Measurements from ENCODE around the gene CHTF18. TPM values are rescaled to one million over a fixed set of nuclear protein-coding genes. Genes with fewer than 3 reads are reported as not detected.

CHTF18 gene
- total and polyA plus RNA-seq, 2 of the 4 experiments (the other 2 are of a cell fraction), result 3.2 to 21.4 TPM

DNA sequence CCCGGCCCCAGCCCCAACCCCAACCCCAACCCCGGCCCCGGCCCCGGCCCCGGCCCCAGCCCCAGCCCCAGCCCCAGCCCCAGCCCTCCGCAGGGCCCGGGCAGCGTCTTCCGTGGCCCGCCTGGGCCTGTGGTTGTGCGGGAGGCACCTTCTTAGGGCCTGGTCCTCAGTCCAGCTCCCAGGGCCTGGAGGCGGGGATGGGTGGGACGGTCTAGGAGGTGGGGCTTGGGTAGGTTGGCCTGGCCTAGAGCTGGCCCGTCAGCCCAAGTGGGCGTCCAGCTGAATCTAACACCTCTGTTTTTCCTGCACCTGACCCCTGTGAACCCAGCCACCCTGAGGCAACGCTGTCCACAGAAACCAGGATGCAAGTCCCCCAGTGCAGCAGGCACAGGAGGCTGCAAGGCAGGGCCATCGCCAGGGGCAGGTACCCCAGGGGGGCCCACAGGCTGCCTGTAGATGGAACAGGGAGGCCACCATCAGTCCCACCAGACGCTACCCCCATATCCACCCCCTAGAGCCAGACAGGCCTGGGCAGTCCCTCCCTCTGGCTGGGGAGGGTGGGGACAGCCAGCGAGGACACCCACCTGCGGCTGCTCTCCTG lies 19.1 kb upstream of the CHTF18 start:
- no peaks in the 10 kb centered on the region for H3K9me3 ChIP-seq (ENCODE audit: control insufficient read depth, insufficient read depth, low read length)
- H3K27ac ChIP-seq (ENCODE audit: insufficient read depth, low read length), result no peak overlapping the region
- H3K4me2 ChIP-seq (ENCODE audit: low read depth, low read length), result no peak overlapping the region
- H3K56ac ChIP-seq (ENCODE audit: extremely low read depth, insufficient read depth, low read length), result no peak overlapping the region
- no peak overlapping the region for H2AFZ ChIP-seq (replicated peaks; ENCODE audit: low read length, poor library complexity)
- CTCF ChIA-PET, result no interaction called here
- H3K23ac ChIP-seq (ENCODE audit: low read depth, low read length), result no peak overlapping the region
- H3K4me1 ChIP-seq (ENCODE audit: control insufficient read depth, insufficient read depth, low read length), result no peaks in the 10 kb centered on the region
- H3K9ac ChIP-seq (ENCODE audit: low read depth, low read length), result no peak overlapping the region
- no peak overlapping the region for H2BK5ac ChIP-seq (ENCODE audit: low read depth, low read length, poor library complexity, severe bottlenecking)
- H2AK9ac ChIP-seq (replicated peaks; ENCODE audit: low read depth, low read length, poor library complexity), result no peak overlapping the region
- H2AK5ac ChIP-seq (ENCODE audit: low read depth, low read length), result no peak overlapping the region
- no peak for TF ChIP-seq FOS (IDR thresholded peaks at IDR 0.05; ENCODE audit: low read depth, low read length)
- TF ChIP-seq USF2 (IDR thresholded peaks at IDR 0.05; ENCODE audit: low read depth, low read length), result no peak
- no peak for TF ChIP-seq MAFK (IDR thresholded peaks at IDR 0.05; ENCODE audit: low read depth, low read length)
- no peak for TF ChIP-seq RAD21 (IDR thresholded peaks at IDR 0.05; ENCODE audit: low read length)
- TF ChIP-seq CHD1 (IDR thresholded peaks at IDR 0.05; ENCODE audit: low read depth, low read length), result no peak
- no peak for TF ChIP-seq SMC3 (IDR thresholded peaks at IDR 0.05; ENCODE audit: low read depth, low read length)
- no peak for TF ChIP-seq BHLHE40 (IDR thresholded peaks at IDR 0.05; ENCODE audit: low read depth, low read length)
- dilution Hi-C loops (cut with HindIII; ENCODE audit: low sequenced_read_pairs, unreplicated experiment) (no loop called here), intact Hi-C loops (cut with micrococcal nuclease) (no loop called here), in situ Hi-C loops (cut with MboI; ENCODE audit: low sequenced_read_pairs) (no loop called here)
- no peaks in the 10 kb centered on the region for H4K20me1 ChIP-seq (ENCODE audit: insufficient read depth, low read length)
- no peak overlapping the region for H4K8ac ChIP-seq (ENCODE audit: low read depth in 2 of 2, low read length in 2 of 2)
- H3K4me3 ChIP-seq (ENCODE audit: insufficient read depth, low read depth, low read length), result no peak overlapping the region
- no peak overlapping the region for H2BK120ac ChIP-seq (ENCODE audit: low read depth, low read length)
- H3K14ac ChIP-seq (replicated peaks; ENCODE audit: low read depth, low read length), result no peak overlapping the region
- no peaks in the 10 kb centered on the region for H3K27me3 ChIP-seq (ENCODE audit: control insufficient read depth, insufficient read depth, low read length)
- no peak overlapping the region for H4K5ac ChIP-seq (ENCODE audit: low read depth, low read length)
- no peak for ATAC-seq (ENCODE audit: low read depth)
- no peak overlapping the region for H2BK20ac ChIP-seq (ENCODE audit: low read depth, low read length)
- DNase-seq, result no peak
- no TSS peak for BruUV-seq (replicated peaks)
- POLR2A ChIA-PET (ENCODE audit: unreplicated experiment), result no interaction called here
- H3K18ac ChIP-seq (ENCODE audit: low read depth, low read length), result no peak overlapping the region
- H3K9me1 ChIP-seq (ENCODE audit: insufficient read depth, low read length), result no peaks in the 10 kb centered on the region
- H3K4ac ChIP-seq (ENCODE audit: low read depth, low read length), result no peak overlapping the region
- H3K79me1 ChIP-seq (ENCODE audit: low read depth in 1 of 2, low read length in 2 of 2), result no peaks in the 10 kb centered on the region
- whole genome bisulfite sequencing, 2 experiments (ENCODE audit: extremely low coverage in 2 of 2, insufficient read length in 1 of 2), result 29% methylated on average over 5 of the region's 20 CpGs; no CpG with 5 or more reads in 1 of the 2 experiments
- H2BK15ac ChIP-seq (ENCODE audit: low read depth, low read length), result no peak overlapping the region
- H3K36me3 ChIP-seq (ENCODE audit: control insufficient read depth, insufficient read depth, low read length), result no peaks in the 10 kb centered on the region
- H4K91ac ChIP-seq (ENCODE audit: insufficient read depth, low read depth, low read length), result no peak overlapping the region
